T-helper 17 cell (primary cell): Measurements from ENCODE around the gene GPC5. TPM values are rescaled to one million over a fixed set of nuclear protein-coding genes. Genes with fewer than 3 reads are reported as not detected.
"Not testable (repeated sequence)": the region's sequence is repeated elsewhere in the genome, so short reads cannot be mapped to it uniquely, and the experiment has no call there.

ENCODE experiments used
- ATAC-seq: fragments of 150-1000 bp; cut with Tn5 transposase; 2 replicates; pipeline ENCODE4 v1.10.0; 2021; ENCODE audit warnings: mild to moderate bottlenecking, moderate library complexity
- DNase-seq, 3 donors: peaks; one replicate each; pipeline versions ENCODE4 v3.0.0 to v3.0.0-alpha.2; 2020 to 2021
- H3K9me3 ChIP-seq: one replicate; pipeline ENCODE4 v1.7.0; 2013; ENCODE audit warnings: low read length, mild to moderate bottlenecking; ENCODE audit not compliant: control insufficient read depth, poor library complexity, severe bottlenecking
- H3K27ac Mint-ChIP-seq: one replicate; pipeline ENCODE4 v1.8.0; 2022; ENCODE audit warnings: mild to moderate bottlenecking, moderate library complexity, mixed read lengths
- H3K27me3 Mint-ChIP-seq: one replicate; pipeline ENCODE4 v1.8.0; 2022; ENCODE audit warnings: mixed read lengths
- H3K36me3 Mint-ChIP-seq: one replicate; pipeline ENCODE4 v1.8.0; 2022; ENCODE audit warnings: low read depth, mixed read lengths
- H3K4me1 Mint-ChIP-seq: one replicate; pipeline ENCODE4 v1.8.0; 2022; ENCODE audit warnings: mild to moderate bottlenecking, mixed read lengths
- H3K4me3 Mint-ChIP-seq: one replicate; pipeline ENCODE4 v1.8.0; 2022; ENCODE audit warnings: mild to moderate bottlenecking, moderate library complexity, mixed read lengths
- total RNA-seq, 4 donors: library from RNA in 2 of 4; stranded (reverse) in 2 of 4; gene quantifications; one replicate each; pipeline ENCODE4 v1.2.3 and lab custom pipeline; 2022 to 2026

The GPC5 gene
- total RNA-seq, 2 donors from 2014 or later, result 1.1 TPM; not detected in 1

DNA sequence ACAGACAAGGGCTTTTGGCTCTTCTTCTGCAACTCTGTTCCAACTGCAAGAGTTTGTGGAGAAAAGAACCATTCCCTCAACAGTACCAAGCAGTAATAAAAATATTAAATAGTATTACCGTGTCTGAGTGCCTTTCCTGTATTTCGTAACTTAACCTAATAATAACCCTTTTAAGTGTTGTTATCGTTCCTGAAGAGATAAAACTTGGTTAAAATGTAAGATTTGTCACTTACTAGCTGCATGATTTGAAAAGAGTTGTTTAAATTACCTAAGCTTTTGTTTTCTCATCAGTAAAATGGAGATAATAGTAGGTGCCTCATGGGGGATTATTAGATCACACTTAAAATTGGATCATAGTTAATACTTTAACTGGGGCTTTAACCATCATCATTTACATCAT, 447.2 kb downstream of the GPC5 start:
- no peaks in the 10 kb centered on the region for H3K4me1 Mint-ChIP-seq
- H3K27ac Mint-ChIP-seq, result no peak overlapping the region
- H3K27me3 Mint-ChIP-seq, result no peaks in the 10 kb centered on the region
- no peaks in the 10 kb centered on the region for H3K9me3 ChIP-seq
- no peaks in the 10 kb centered on the region for H3K36me3 Mint-ChIP-seq
- DNase-seq (no peak), ATAC-seq (no peak)
- no peak overlapping the region for H3K4me3 Mint-ChIP-seq

DNA sequence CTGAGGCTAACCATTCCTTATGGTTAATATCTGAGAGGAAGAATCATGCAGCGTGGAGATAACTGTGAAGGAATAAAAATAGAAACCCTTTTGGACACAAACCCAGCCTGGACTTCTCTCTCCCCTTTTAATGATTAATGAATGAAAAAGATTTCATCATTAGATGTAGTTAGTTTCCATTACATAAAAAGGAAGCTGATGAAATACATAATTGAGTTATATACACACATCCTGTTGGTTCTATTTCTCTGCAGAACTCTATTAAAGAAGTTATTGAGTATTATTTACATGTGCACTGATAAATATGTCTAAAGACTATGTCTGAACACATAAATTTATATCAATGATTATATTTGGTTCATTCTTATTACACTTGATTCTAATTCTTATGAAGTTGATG, 465.3 kb downstream of the GPC5 start:
- no peak overlapping the region for H3K4me3 Mint-ChIP-seq

DNA sequence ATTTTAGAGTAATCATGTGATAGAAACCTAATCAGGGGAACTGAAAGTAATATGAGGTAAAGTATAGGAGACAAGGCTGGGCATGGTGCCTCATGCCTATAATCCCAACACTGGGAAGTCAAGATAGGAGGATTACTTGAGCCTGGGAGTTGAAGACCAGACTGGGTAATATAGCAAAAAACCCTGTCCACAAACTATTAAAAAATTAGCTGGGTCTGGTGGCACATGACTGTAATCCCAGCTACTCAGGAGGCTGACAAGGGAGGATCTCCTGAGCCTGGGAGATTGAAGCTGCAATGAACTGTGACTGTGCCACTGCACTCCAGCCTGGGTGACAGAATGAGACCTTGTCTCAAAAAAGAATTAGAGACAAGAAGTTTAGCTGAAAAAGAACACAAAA, 469.9 kb downstream of the GPC5 start:
- Mint-ChIP-seq H3K4me1 (no peaks in the 10 kb centered on the region), H3K36me3 (no peaks in the 10 kb centered on the region), H3K27me3 (no peaks in the 10 kb centered on the region), H3K27ac (no peak overlapping the region), H3K4me3 (no peak overlapping the region)
- no peaks in the 10 kb centered on the region for H3K9me3 ChIP-seq
- ATAC-seq, result no peak
- DNase-seq, result no peak

More for the DNA sequence above, 465.3 kb downstream of the GPC5 start:
- H3K9me3 ChIP-seq, result no peaks in the 10 kb centered on the region
- Mint-ChIP-seq H3K27me3 (no peaks in the 10 kb centered on the region), H3K36me3 (no peaks in the 10 kb centered on the region), H3K4me1 (no peaks in the 10 kb centered on the region), H3K27ac (no peak overlapping the region)
- DNase-seq, result no peak
- ATAC-seq, result no peak

DNA sequence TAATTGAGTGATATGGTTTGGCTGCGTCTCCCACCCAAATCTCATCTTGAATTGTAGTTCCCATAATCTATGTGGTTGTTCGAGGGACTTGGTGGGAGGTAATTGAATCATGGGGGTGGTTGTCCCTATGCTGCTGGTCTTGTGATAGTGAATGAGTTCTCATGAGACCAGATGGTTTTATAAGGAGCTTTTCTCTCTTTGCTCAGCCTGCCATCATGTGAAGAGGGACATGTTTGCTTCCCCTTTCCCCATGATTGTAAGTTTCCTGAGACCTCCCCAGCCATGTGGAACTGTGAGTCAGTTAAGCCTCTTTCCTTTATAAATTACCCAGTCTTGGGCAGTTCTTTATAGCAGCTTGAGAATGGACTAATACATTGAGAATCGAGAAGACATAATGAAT, 480.1 kb downstream of the GPC5 start:
- no peaks in the 10 kb centered on the region for H3K27me3 Mint-ChIP-seq
- H3K9me3 ChIP-seq, result no peaks in the 10 kb centered on the region

DNA sequence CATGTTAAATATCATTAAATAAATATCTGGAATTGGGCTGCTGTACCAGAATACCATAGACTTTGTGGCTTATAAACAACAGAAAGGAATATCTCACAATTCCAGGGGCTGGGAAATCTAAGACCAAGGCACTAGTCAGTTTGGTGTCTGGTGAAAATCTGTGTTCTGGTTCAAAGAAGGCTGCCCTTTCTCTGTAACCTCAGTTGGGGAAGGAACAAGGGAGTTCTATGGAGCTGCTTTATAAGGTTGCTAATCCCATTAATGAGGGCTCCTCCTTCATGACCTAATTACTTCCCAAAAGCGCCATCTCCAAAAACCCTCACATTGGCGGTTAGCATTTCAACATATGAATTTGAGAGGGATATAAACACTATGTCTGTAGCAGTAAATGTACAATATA, 480.9 kb downstream of the GPC5 start:
- H3K36me3 Mint-ChIP-seq, result no peaks in the 10 kb centered on the region
- H3K4me3 Mint-ChIP-seq, result no peak overlapping the region
- no peaks in the 10 kb centered on the region for H3K4me1 Mint-ChIP-seq
- no peaks in the 10 kb centered on the region for H3K9me3 ChIP-seq
- no peaks in the 10 kb centered on the region for H3K27me3 Mint-ChIP-seq
- H3K27ac Mint-ChIP-seq, result no peak overlapping the region
- no peak for DNase-seq
- ATAC-seq, result no peak

More for the DNA sequence above, 480.1 kb downstream of the GPC5 start:
- ATAC-seq, result no peak
- no peak for DNase-seq
- Mint-ChIP-seq H3K4me1 (no peaks in the 10 kb centered on the region), H3K4me3 (no peak overlapping the region), H3K27ac (no peak overlapping the region), H3K36me3 (no peaks in the 10 kb centered on the region)

DNA sequence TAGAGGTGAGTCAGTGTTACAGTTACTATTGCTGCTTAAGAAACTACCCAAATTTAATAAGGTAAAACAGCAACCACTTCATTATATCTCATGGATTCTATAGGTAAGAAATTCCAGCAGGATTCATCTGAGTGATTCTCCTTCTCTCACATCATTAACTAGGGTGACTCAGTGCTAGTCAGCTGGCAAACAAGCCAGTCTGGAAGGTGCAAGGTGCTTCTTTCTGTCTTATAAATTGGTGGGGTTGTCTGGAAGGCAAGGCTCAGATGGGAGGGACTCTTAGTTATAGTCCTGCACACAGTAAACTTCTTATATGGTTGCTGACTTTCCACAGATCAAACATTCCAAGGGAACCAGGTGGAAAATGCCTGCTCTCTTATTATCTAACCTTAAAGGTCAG, 484.5 kb downstream of the GPC5 start:
- H3K4me1 Mint-ChIP-seq, result no peaks in the 10 kb centered on the region
- no peak for DNase-seq
- H3K4me3 Mint-ChIP-seq, result no peak overlapping the region
- H3K36me3 Mint-ChIP-seq, result no peaks in the 10 kb centered on the region
- no peak overlapping the region for H3K27ac Mint-ChIP-seq
- H3K9me3 ChIP-seq, result no peaks in the 10 kb centered on the region
- H3K27me3 Mint-ChIP-seq, result no peaks in the 10 kb centered on the region
- ATAC-seq, result no peak

DNA sequence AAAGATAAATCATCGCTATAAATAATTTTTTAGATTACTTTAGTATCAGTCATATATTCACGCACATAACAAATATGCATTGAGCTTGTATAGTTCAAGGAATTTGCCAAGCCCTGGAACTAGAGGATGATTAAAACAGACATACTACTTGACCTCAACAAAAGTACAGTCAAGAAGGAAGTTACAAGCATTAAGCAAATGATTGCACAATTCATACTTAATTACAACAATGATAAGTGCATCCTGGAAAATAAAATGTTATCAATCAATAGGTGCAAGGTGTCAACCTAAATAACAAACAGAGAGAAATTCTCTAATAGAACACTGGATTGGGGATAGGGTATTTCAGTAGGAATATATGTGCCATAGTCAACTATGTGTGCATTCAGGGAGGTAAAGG, 491.2 kb downstream of the GPC5 start:
- ATAC-seq, result no peak
- Mint-ChIP-seq H3K36me3 (no peaks in the 10 kb centered on the region), H3K4me1 (no peaks in the 10 kb centered on the region), H3K27ac (no peak overlapping the region), H3K27me3 (no peaks in the 10 kb centered on the region), H3K4me3 (no peak overlapping the region)
- no peaks in the 10 kb centered on the region for H3K9me3 ChIP-seq
- no peak for DNase-seq

DNA sequence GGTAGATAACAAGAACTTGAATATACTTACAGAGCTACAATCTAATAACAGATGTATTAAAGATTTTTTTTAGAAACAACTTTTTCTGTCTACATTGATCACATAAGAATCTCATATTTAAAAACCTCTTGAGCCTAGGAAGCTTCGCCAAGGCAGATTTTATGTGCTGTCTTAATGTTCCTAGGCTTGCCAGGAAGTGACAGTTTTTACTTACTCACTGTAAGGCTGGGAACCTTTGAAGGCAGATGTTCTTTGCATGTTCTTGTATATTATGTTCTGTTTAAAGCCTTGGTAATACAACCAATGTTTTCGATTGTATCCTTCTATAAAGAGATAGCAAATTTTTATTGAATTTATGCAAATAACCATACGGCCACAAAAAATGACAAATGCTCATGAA, 492.7 kb downstream of the GPC5 start:
- ATAC-seq (no peak), DNase-seq (no peak)
- Mint-ChIP-seq H3K4me1 (no peaks in the 10 kb centered on the region), H3K27me3 (no peaks in the 10 kb centered on the region), H3K4me3 (no peak overlapping the region), H3K27ac (no peak overlapping the region), H3K36me3 (no peaks in the 10 kb centered on the region)
- no peaks in the 10 kb centered on the region for H3K9me3 ChIP-seq

DNA sequence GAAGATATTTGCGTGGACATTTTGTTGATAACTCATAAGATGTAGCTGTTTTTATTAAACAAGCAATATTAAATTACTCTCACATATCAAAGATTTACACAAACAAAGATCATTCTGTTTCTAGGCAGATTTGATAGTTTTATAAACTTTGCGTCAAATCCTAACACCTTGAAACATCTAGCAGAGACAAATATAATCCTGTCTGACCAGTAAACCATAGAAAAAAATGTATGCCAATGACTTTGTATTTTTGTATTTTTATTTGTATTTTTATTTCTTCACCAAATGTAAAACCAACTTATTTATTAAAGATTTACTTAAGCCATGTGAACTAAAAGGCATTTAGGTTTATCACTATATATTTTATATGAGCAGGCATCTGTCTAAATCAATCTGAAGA, 494.6 kb downstream of the GPC5 start:
- no peaks in the 10 kb centered on the region for H3K9me3 ChIP-seq
- H3K27me3 Mint-ChIP-seq, result no peaks in the 10 kb centered on the region
- no peaks in the 10 kb centered on the region for H3K36me3 Mint-ChIP-seq

DNA sequence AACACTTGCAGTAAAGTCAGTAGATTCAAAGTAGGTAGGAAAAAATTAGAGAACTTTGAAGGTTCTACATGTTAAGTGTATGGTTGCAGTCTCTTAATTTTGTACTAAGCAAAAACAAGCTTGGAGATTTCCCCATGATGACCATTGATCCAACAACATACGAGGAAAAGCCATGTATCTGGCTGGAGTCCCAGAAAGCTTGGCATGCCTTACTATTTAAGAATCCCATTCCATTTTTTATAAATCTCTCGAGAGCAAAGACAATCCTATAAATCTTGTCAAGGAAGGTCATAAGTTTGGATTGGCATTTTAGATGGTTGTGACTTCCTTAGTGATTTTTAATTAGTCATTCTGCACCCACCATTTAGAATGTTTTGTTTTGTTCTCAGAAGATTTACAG, 495.9 kb downstream of the GPC5 start:
- no peaks in the 10 kb centered on the region for H3K9me3 ChIP-seq
- Mint-ChIP-seq H3K4me3 (no peak overlapping the region), H3K36me3 (no peaks in the 10 kb centered on the region), H3K27ac (no peak overlapping the region), H3K27me3 (no peaks in the 10 kb centered on the region), H3K4me1 (no peaks in the 10 kb centered on the region)
- DNase-seq (no peak), ATAC-seq (no peak)

More for the DNA sequence above, 494.6 kb downstream of the GPC5 start:
- no peak overlapping the region for H3K27ac Mint-ChIP-seq
- no peaks in the 10 kb centered on the region for H3K4me1 Mint-ChIP-seq
- DNase-seq (no peak), ATAC-seq (no peak)
- no peak overlapping the region for H3K4me3 Mint-ChIP-seq

DNA sequence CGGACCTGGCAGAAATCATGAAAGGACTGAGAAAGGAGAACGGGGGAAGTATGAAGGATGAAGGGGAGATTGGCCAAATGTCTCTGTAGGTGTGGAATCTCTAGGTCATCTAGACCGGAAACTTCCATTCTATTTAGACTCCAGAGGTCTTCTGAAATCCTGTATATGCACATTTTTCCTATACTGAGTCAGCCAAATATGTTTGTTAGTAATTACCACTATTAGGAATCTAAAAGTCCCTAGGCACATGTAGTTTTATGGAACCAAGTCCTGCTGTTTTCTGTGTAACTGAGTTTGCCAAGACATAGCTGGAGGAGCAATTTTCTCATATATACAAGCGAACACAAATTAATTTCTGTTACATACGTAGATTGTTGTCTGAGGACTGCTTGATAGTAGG, 498.1 kb downstream of the GPC5 start:
- no peak overlapping the region for H3K27ac Mint-ChIP-seq
- no peaks in the 10 kb centered on the region for H3K9me3 ChIP-seq
- H3K4me1 Mint-ChIP-seq, result no peaks in the 10 kb centered on the region
- no peak overlapping the region for H3K4me3 Mint-ChIP-seq
- ATAC-seq, result no peak
- H3K36me3 Mint-ChIP-seq, result no peaks in the 10 kb centered on the region
- no peak for DNase-seq
- no peaks in the 10 kb centered on the region for H3K27me3 Mint-ChIP-seq

DNA sequence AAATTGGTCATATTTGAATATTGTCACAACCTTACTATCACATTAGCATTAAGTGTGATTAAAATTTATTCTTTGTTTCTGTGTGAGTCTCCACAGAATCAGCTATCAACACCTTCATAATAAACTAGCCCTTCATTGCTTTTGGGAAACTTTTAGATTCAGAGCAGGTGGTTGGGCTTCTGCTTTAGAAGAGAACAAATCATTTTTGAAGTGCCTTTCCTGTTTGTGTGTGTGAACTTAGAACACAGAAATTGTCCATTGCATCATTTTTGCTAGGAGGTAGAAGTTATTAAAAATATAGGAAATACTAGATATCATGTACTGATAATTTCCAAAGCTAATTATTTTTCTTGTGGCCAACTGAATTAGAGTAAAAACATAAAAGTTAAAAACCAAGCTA, 500.6 kb downstream of the GPC5 start:
- ATAC-seq, H3K4me3 Mint-ChIP-seq, H3K27me3 Mint-ChIP-seq, H3K36me3 Mint-ChIP-seq, H3K27ac Mint-ChIP-seq, H3K4me1 Mint-ChIP-seq, DNase-seq, H3K9me3 ChIP-seq: not testable (repeated sequence)

DNA sequence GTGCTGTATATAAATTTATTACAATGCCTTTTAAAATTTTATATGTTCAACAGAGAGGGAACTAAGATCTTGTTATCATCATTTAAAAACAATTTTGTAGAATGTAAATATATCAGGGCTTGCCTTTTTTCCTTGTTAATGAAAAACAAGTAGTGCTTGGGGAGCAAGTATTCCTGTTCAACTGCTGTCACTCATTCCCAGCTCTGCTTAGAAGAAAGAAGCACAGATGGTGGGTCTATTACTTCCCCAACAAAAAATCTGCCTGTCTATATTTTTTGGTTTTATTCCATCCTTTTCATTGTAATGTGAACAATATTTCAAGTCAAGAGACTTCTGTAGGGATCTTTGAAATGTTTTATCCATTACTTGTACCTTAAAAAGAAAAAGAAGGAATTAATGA, 503.9 kb downstream of the GPC5 start:
- H3K9me3 ChIP-seq, result no peaks in the 10 kb centered on the region
- no peak overlapping the region for H3K4me3 Mint-ChIP-seq
- DNase-seq (no peak), ATAC-seq (no peak)
- H3K27me3 Mint-ChIP-seq, result no peaks in the 10 kb centered on the region
- no peaks in the 10 kb centered on the region for H3K4me1 Mint-ChIP-seq
- H3K27ac Mint-ChIP-seq, result no peak overlapping the region
- no peaks in the 10 kb centered on the region for H3K36me3 Mint-ChIP-seq

DNA sequence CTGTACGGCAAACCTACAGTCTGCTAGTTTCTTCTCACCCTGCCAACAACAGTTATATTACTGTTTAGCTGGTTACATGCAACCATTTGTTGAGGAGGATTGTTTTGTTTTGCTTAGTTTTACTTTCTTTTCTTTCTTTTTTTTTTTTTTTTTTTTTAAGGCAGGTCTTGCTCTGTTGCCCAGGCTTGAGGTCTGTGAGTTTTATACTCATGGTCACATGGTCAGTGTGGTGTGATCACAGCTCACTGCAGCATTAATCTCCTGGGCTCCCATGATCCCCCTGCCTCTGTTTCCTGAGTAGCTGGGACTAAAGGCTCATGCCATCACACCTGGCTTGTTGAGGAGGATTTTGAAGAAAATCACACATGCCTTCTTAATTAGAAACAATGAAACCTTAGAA, 505.6 kb downstream of the GPC5 start:
- no peaks in the 10 kb centered on the region for H3K27me3 Mint-ChIP-seq
- DNase-seq, result no peak
- H3K27ac Mint-ChIP-seq, result no peak overlapping the region
- no peaks in the 10 kb centered on the region for H3K9me3 ChIP-seq
- H3K36me3 Mint-ChIP-seq, result no peaks in the 10 kb centered on the region
- no peak for ATAC-seq
- H3K4me1 Mint-ChIP-seq, result no peaks in the 10 kb centered on the region
- H3K4me3 Mint-ChIP-seq, result no peak overlapping the region

DNA sequence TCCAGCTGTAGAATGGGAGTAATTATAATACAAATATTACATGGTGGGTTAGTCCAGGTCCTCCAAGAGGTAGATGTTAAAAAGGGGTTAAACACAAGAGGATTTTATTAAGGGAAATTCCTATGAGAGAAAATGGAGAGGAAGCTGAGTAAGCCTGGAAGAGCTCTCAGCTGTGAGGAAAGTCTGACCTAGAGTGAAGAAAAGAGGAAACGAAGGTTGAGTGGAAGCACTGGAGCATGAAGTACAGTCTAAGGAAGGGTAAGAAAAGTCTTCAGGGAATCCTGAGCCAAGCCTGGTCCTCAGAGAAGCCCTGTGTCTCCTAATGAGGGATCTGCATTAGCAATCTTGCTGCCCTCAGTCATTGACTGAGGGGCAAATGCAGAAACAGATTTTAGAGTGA, 506.2 kb downstream of the GPC5 start:
- Mint-ChIP-seq H3K36me3 (no peaks in the 10 kb centered on the region), H3K4me1 (no peaks in the 10 kb centered on the region), H3K4me3 (no peak overlapping the region), H3K27me3 (no peaks in the 10 kb centered on the region), H3K27ac (no peak overlapping the region)
- DNase-seq, result no peak
- ATAC-seq, result no peak
- H3K9me3 ChIP-seq, result no peaks in the 10 kb centered on the region
